Muscle layer of colon (tissue), 2 donors: Measurements from ENCODE around the gene LMOD2.

Source experiments
- H3K27ac ChIP-seq: one replicate; pipeline ENCODE4 v1.7.0; 2013; ENCODE audit warnings: low read depth, mild to moderate bottlenecking, low read length, moderate library complexity
- H3K27me3 ChIP-seq, 2 donors: one replicate each; pipeline ENCODE4 v1.7.0; 2013; ENCODE audit warnings: low read length in 2 of 2, mild to moderate bottlenecking in 2 of 2; ENCODE audit not compliant: insufficient read depth in 2 of 2, control insufficient read depth in 1 of 2
- H3K36me3 ChIP-seq: one replicate; pipeline ENCODE4 v1.7.0; 2013; ENCODE audit warnings: mild to moderate bottlenecking, low read length; ENCODE audit not compliant: insufficient read depth
- H3K4me1 ChIP-seq: one replicate; pipeline ENCODE4 v1.7.0; 2013; ENCODE audit warnings: mild to moderate bottlenecking, low read length; ENCODE audit not compliant: insufficient read depth
- H3K4me3 ChIP-seq, 2 donors: one replicate each; pipeline ENCODE4 v1.7.0; 2013; ENCODE audit warnings: low read length in 2 of 2, low read depth in 1 of 2, mild to moderate bottlenecking in 1 of 2, moderate library complexity in 1 of 2
- H3K9ac ChIP-seq: one replicate; pipeline ENCODE4 v1.7.0; 2013; ENCODE audit warnings: low read length
- H3K9me3 ChIP-seq: one replicate; pipeline ENCODE4 v1.7.0; 2013; ENCODE audit warnings: mild to moderate bottlenecking, low read length
- donor health status: abdominal sarcoma.
- donor health status: Adenocarcinoma of cecum.

LMOD2 gene

DNA sequence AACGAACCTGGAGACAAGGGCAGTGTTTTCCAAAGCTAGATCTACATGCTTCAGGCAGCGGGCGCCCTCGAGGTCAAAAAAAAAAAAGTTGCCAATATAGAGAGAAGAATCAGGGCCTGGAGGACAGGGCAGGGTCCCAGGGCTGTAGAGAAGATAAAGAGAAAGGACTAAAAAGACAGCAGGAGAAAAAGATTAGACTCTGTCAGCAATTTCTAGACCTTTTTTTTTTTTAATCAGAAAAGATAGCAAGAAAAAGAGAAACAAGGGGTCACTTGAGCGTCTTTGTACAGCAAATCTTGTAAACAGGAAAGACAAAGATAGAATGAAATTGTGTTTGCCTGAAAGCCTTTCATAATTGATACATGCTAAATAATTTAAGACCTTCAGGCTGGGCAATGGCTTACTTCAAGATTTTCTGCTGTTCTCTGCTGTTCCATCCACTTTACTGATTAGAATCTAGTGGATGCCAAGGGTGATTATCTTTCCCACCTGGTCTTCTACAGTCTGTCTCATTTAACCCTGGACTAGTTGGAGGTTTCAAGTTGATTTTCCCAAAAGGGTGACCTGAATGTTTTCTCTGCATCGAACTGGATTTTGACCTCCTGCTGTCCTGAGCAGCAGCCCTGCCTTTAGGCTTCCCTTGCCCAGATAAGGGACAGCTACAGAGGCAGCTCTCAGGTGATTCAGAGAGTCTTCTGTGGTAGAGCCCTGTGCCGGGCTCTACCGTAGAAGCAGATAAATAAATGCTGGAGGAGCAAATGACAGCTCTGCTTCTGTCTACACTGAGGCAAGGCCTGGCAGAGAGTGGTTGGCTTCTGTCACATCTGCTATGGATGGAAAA is 5.1 kb downstream of the LMOD2 start:
- H3K36me3 ChIP-seq = no peaks in the 10 kb centered on the region
- H3K27ac ChIP-seq = no peak overlapping the region
- H3K27me3 ChIP-seq = no peaks in the 10 kb centered on the region
- H3K4me3 ChIP-seq = no peak overlapping the region
- no peaks in the 10 kb centered on the region for H3K9me3 ChIP-seq
- no peak overlapping the region for H3K9ac ChIP-seq
- no peaks in the 10 kb centered on the region for H3K4me1 ChIP-seq

DNA sequence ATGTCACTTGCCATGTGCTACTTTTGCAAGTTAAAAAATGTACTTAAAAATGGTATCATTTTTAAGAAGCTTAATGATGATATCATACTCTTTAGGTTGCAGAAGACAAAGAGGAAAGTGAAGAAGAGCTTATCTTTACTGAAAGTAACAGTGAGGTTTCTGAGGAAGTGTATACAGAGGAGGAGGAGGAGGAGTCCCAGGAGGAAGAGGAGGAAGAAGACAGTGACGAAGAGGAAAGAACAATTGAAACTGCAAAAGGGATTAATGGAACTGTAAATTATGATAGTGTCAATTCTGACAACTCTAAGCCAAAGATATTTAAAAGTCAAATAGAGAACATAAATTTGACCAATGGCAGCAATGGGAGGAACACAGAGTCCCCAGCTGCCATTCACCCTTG is 6.1 kb downstream of the LMOD2 start:
- H3K9me3 ChIP-seq = no peaks in the 10 kb centered on the region
- H3K27ac ChIP-seq = no peak overlapping the region
- no peaks in the 10 kb centered on the region for H3K27me3 ChIP-seq
- no peak overlapping the region for H3K9ac ChIP-seq
- no peak overlapping the region for H3K4me3 ChIP-seq
- no peaks in the 10 kb centered on the region for H3K4me1 ChIP-seq
- H3K36me3 ChIP-seq = no peaks in the 10 kb centered on the region

DNA sequence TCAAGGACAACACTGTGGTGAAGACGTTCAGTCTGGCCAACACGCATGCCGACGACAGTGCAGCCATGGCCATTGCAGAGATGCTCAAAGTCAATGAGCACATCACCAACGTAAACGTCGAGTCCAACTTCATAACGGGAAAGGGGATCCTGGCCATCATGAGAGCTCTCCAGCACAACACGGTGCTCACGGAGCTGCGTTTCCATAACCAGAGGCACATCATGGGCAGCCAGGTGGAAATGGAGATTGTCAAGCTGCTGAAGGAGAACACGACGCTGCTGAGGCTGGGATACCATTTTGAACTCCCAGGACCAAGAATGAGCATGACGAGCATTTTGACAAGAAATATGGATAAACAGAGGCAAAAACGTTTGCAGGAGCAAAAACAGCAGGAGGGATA is 6.6 kb downstream of the LMOD2 start:
- Histone ChIP-seq H3K27me3 (no peaks in the 10 kb centered on the region), H3K36me3 (no peaks in the 10 kb centered on the region), H3K9ac (no peak overlapping the region), H3K27ac (no peak overlapping the region), H3K4me3 (no peak overlapping the region), H3K9me3 (no peaks in the 10 kb centered on the region), H3K4me1 (no peaks in the 10 kb centered on the region)

DNA sequence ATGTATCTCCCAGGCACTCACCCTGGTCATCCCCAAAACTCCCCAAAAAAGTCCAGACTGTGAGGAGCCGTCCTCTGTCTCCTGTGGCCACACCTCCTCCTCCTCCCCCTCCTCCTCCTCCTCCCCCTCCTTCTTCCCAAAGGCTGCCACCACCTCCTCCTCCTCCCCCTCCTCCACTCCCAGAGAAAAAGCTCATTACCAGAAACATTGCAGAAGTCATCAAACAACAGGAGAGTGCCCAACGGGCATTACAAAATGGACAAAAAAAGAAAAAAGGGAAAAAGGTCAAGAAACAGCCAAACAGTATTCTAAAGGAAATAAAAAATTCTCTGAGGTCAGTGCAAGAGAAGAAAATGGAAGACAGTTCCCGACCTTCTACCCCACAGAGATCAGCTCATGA is 7.1 kb downstream of the LMOD2 start:
- no peak overlapping the region for H3K27ac ChIP-seq
- no peak overlapping the region for H3K9ac ChIP-seq
- no peaks in the 10 kb centered on the region for H3K4me1 ChIP-seq
- no peaks in the 10 kb centered on the region for H3K36me3 ChIP-seq
- H3K27me3 ChIP-seq = no peaks in the 10 kb centered on the region
- no peak overlapping the region for H3K4me3 ChIP-seq
- no peaks in the 10 kb centered on the region for H3K9me3 ChIP-seq

DNA sequence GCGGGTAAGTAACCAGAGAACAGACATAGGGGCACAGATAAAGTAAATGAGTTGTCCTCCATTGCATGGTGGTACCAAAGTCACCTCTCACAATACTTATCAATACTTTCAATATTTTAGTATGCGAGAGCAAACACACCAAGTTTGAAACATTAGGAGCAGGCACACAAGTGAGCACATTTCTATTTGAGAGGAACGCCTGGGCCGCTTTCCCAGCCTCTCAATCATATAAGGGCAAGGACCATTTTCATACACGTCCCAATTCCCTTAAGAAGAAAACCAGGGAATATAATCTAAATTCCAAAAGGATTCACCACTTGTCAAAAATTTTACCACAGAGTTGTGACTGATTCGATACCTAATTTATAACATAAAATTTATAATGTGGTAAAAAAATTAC is 7.5 kb downstream of the LMOD2 start:
- no peak overlapping the region for H3K9ac ChIP-seq
- H3K36me3 ChIP-seq = no peaks in the 10 kb centered on the region
- no peaks in the 10 kb centered on the region for H3K27me3 ChIP-seq
- H3K27ac ChIP-seq = no peak overlapping the region
- no peak overlapping the region for H3K4me3 ChIP-seq
- H3K4me1 ChIP-seq = no peaks in the 10 kb centered on the region
- no peaks in the 10 kb centered on the region for H3K9me3 ChIP-seq

DNA sequence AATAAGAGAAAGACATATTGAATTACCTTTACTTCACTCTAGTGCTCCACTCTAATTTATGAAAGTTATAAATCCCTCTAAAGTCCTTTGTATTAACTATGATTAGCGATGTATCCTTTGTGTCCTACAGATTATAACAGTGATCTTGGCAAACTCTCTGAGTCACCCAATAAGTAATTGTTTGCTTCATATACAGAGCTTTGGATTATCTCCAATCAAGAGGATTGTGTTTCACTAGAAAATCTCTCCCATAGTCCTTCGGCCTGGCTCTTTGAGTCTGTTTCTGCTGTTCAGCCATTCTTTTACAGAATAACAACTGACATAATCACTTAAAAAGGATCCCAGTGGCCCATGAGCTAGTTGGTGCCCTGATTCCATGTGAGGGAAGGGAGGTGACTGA is 9.5 kb downstream of the LMOD2 start:
- Histone ChIP-seq H3K27ac (no peak overlapping the region), H3K4me3 (no peak overlapping the region), H3K36me3 (no peaks in the 10 kb centered on the region), H3K9me3 (no peaks in the 10 kb centered on the region), H3K9ac (no peak overlapping the region), H3K27me3 (no peaks in the 10 kb centered on the region), H3K4me1 (no peaks in the 10 kb centered on the region)

DNA sequence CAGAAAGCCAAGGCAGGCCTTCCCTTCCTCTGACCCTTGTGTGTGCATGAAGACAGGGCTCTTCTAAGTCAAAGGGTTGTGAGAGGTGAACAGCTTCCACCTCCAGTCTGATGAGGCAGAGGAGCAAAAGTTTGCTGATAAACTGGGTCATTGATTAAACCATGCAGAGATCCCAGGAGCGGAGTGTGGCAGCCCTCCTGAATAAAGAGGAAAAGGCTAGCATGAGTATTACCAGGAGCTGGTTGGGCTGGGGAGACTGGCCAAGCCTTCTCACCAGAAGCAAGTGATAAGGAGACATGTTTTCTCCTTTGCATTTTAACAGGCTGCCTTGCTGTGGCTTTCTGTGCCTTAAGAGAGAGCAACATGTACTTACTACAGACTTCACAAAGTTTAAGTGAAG is 10.2 kb downstream of the LMOD2 start:
- Histone ChIP-seq H3K9me3 (no peaks in the 10 kb centered on the region), H3K4me1 (no peaks in the 10 kb centered on the region), H3K9ac (no peak overlapping the region), H3K36me3 (no peaks in the 10 kb centered on the region), H3K27ac (no peak overlapping the region), H3K4me3 (no peak overlapping the region), H3K27me3 (no peaks in the 10 kb centered on the region)

DNA sequence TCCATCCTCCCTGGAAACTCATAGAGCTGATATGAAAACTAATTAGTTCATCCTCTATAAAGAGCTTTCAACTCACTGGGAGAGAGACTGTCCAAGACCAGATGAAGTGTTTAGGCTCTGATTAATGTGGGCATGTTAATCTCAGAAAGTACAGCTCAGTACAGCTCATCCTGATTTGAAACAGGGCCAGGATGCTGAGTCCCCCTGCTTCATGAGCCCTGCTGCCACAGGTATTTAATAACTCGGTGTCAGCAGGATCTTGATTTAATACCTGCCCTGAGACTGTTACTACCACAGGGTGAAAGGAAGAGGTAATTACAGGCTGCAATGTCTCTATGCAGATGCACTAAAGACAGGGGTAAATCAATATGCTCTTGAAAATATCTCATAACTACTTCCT is 10.8 kb downstream of the LMOD2 start:
- Histone ChIP-seq H3K4me3 (no peak overlapping the region), H3K9me3 (no peaks in the 10 kb centered on the region), H3K4me1 (no peaks in the 10 kb centered on the region), H3K27me3 (no peaks in the 10 kb centered on the region), H3K9ac (no peak overlapping the region), H3K36me3 (no peaks in the 10 kb centered on the region), H3K27ac (no peak overlapping the region)

DNA sequence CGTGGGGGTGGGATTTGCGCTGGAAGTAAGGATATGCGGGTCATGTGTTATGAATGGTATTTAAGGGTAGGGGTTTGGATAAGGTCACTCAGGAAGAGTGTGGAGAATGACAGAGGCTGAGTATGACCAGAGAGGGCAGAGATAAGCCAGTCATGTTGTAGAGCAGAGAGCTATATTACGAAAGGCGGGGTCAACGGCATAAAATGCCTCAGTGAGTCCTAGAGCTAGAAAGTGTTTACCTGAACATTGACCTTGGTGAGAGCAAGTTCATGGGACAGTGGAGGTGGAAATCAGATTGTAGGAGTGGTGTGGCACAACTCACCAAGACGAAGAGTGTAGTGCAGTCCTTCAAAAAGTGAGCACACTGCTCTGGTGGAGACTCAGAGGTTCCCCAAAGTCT is 13.8 kb downstream of the LMOD2 start:
- no peak overlapping the region for H3K27ac ChIP-seq

DNA sequence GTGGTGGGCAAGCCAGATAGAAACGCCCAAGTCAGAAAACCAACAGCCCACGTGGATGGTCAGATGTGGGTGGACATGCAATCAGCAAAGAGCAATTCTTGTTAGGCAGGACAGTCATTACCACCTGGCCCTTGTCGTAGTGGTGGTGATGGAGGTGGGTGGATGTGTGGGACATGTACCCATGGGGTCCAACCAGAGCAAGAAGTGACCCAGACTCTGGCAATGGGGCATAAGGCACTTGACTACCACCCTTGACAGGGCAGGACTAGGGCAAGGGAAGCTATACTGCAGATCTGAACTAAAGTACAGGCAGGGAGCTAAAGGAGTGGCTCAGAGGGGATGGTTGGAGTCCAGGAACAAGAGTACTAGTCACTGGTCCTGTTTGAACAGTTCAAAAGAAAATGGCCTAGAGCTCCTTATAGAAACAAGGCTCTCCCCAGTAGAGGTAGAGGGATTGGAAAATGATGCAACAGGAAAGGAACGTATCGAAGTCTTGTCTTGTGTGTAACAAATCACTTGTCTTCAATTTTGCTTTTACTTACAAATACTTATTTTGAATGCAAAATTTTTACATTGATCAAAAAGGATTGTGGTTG is 17.6 kb downstream of the LMOD2 start:
- H3K27ac ChIP-seq = no peak overlapping the region
- H3K36me3 ChIP-seq = no peaks in the 10 kb centered on the region
- H3K4me3 ChIP-seq = no peak overlapping the region
- H3K9me3 ChIP-seq = no peaks in the 10 kb centered on the region
- peaks cover 18% of the 10 kb centered on the region for H3K4me1 ChIP-seq
- no peak overlapping the region for H3K9ac ChIP-seq
- H3K27me3 ChIP-seq = no peaks in the 10 kb centered on the region

More for the DNA sequence above, 13.8 kb downstream of the LMOD2 start:
- no peak overlapping the region for H3K9ac ChIP-seq
- H3K4me1 ChIP-seq = peaks cover 1% of the 10 kb centered on the region
- no peaks in the 10 kb centered on the region for H3K27me3 ChIP-seq
- H3K4me3 ChIP-seq = no peak overlapping the region
- no peaks in the 10 kb centered on the region for H3K9me3 ChIP-seq
- no peaks in the 10 kb centered on the region for H3K36me3 ChIP-seq

DNA sequence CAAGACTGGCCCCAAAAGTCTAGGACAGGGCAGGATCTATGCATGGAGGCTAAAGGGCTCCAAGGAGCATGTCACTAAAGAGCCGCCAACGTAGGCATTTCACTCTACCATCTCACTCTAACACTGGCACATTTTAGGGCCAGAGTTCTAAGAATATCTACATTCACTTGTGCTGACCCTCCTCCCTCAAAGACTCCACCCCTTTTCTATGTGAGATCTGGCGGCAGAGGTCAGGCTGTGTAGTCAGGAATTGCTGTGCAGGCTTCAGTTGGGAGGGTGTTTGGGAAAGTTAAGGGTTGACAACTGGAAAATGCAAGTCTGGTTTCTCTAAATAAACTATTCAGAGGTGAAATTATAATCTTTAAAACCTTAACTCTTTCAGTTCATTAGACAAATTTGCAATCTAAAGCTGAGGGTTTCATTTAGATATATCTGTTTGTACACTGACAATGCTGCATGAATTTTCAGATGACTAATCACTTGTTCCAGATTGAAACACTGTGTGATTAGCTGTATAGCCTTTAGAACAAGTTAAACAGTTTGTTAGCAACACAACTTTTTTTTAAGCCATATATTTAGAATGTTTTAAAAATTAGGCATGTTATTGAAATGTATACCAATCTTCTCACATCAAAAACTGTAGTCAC is 18.2 kb downstream of the LMOD2 start:
- no peaks in the 10 kb centered on the region for H3K27me3 ChIP-seq
- peaks cover 18% of the 10 kb centered on the region for H3K4me1 ChIP-seq
- H3K27ac ChIP-seq = no peak overlapping the region
- no peak overlapping the region for H3K9ac ChIP-seq
- H3K4me3 ChIP-seq = no peak overlapping the region
- no peaks in the 10 kb centered on the region for H3K9me3 ChIP-seq
- peaks cover 6% of the 10 kb centered on the region for H3K36me3 ChIP-seq
